HG02852 (cell line): ENCODE measurements around the gene TRIM15.

ENCODE experiments used
- ATAC-seq: cut with Tn5 transposase; IDR thresholded peaks from one replicate; pipeline ENCODE4 v1.9.1; 2021; ENCODE audit warnings: mild to moderate bottlenecking, moderate library complexity; ENCODE audit not compliant: unreplicated experiment

Gene TRIM15

GRCh38 chr6:30194797-30195690 lies 31.7 kb downstream of the TRIM15 start:
- no peak for ATAC-seq

GRCh38 chr6:30195951-30196350 lies 32.6 kb downstream of the TRIM15 start:
- no peak for ATAC-seq

GRCh38 chr6:30196376-30196775 lies 33.0 kb downstream of the TRIM15 start:
- no peak for ATAC-seq

- ATAC-seq: no peak
These were observed 35.1 kb downstream of the TRIM15 start for GRCh38 chr6:30198166-30199084.

GRCh38 chr6:30200551-30201281 lies 37.4 kb downstream of the TRIM15 start:
- peak; percentile 64 for ATAC-seq

GRCh38 chr6:30202366-30202765 lies 39.0 kb downstream of the TRIM15 start:
- no peak for ATAC-seq

GRCh38 chr6:30204116-30204515 lies 40.8 kb downstream of the TRIM15 start:
- ATAC-seq: no peak

GRCh38 chr6:30206152-30206551 lies 42.8 kb downstream of the TRIM15 start:
- ATAC-seq: no peak

- ATAC-seq: no peak
These were observed 43.7 kb downstream of the TRIM15 start for GRCh38 chr6:30206799-30207618.

GRCh38 chr6:30207619-30208295 lies 44.4 kb downstream of the TRIM15 start:
- ATAC-seq: no peak

- ATAC-seq: no peak
These were observed 48.0 kb downstream of the TRIM15 start for GRCh38 chr6:30211306-30211705.

- no peak for ATAC-seq
These were observed 48.6 kb downstream of the TRIM15 start for GRCh38 chr6:30211899-30212298.

GRCh38 chr6:30212865-30213666 lies 49.7 kb downstream of the TRIM15 start, which contains the start of gene TRIM26:
TSS of gene TRIM26 (minus strand) at chr6:30213406. CDS start at chr6:30199103, 14,303 bp downstream.
- peak; percentile 81 for ATAC-seq

GRCh38 chr6:30213667-30213956 lies 50.3 kb downstream of the TRIM15 start:
- no peak for ATAC-seq

- peak; percentile 50 for ATAC-seq
These were observed 50.8 kb downstream of the TRIM15 start for GRCh38 chr6:30213957-30214656.

GRCh38 chr6:30214657-30214982 lies 51.3 kb downstream of the TRIM15 start:
- ATAC-seq: no peak

GRCh38 chr6:30216096-30216495 lies 52.8 kb downstream of the TRIM15 start:
- no peak for ATAC-seq

- ATAC-seq: no peak
These were observed 55.9 kb downstream of the TRIM15 start for GRCh38 chr6:30219244-30219643.
